GM12892 (cell line): ENCODE data around the gene PIK3R5.

Experiments
- POLR2A ChIP-seq: IDR thresholded peaks from 2 replicates; pipeline ENCODE4 v1.6.1; 2011; ENCODE audit warnings: low read depth, low read length, control low read depth
- POLR2AphosphoS5 ChIP-seq: IDR thresholded peaks from 2 replicates; pipeline ENCODE4 v1.6.1; 2011; ENCODE audit warnings: low read depth, low read length, control low read depth
- TAF1 ChIP-seq: IDR thresholded peaks from 2 replicates; pipeline ENCODE4 v1.6.1; 2011; ENCODE audit warnings: low read depth, mild to moderate bottlenecking, control low read depth, low read length, borderline replicate concordance

DNA sequence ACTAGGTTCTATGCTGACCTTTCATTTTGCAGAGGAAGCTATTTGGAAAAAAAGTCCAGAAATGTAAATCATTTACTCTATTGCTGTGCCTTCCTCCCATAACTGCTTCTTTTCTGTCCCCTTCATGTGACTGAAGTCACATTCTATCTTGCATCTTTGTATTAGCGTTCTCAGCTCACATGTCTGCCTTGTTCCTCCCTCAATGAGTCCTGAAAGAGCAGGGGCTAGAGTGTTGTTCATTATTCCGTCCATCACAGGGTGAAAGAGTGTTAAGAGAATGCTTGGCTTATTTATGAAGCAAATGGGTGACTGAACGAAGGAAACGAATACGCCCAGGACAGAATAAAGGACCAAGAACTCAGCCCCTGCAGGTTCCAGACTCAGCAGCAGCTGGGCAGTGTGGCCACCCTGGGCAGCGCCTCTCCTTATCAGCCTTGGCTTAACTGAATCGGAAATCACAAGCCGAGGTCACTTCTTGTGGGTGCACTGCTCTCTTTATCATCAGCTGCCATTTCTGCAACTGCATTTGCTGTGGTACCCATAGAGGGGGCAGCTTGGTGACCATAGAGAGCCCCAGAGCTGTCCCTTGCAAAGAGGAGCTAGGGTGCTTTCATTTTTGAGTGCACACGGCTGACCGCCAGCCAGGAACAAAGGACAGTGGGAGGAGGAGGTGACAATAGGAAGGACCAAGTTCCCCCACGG lies 96.2 kb downstream of the PIK3R5 start:
- TF ChIP-seq POLR2AphosphoS5 = no peak
- TF ChIP-seq POLR2A = no peak
- TF ChIP-seq TAF1 = no peak
